Kidney epithelial cell (primary cell): Measurements from ENCODE around the gene DCDC2C. TPM values are rescaled to one million over a fixed set of nuclear protein-coding genes. Genes with fewer than 3 reads are reported as not detected.

Experiments
- DNase-seq: peaks from one replicate; pipeline ENCODE4 v3.0.0-alpha.2; 2010; ENCODE audit warnings: low read depth
- H3K27me3 ChIP-seq: 2 replicates; pipeline ENCODE4 v1.6.0; 2011; ENCODE audit warnings: low read length; ENCODE audit not compliant: control insufficient read depth, insufficient read depth
- H3K36me3 ChIP-seq: 2 replicates; pipeline ENCODE4 v1.5.1; 2011; ENCODE audit warnings: low read length; ENCODE audit not compliant: control insufficient read depth, insufficient read depth
- H3K4me3 ChIP-seq: 2 replicates; pipeline ENCODE4 v1.5.1; 2011; ENCODE audit warnings: low read depth, mild to moderate bottlenecking, control low read depth, low read length
- CTCF ChIP-seq: IDR thresholded peaks from 2 replicates; pipeline ENCODE4 v1.5.1; 2011; ENCODE audit warnings: mild to moderate bottlenecking, moderate library complexity, low read length, control low read depth, inconsistent platforms; ENCODE audit not compliant: insufficient read depth, poor library complexity, severe bottlenecking
- total RNA-seq: library from RNA; depleted of rRNA; stranded (reverse); fragments of >200 nt; gene quantifications from 2 replicates; pipeline ENCODE4 v1.2.3, GENCODE V29; 2015

DCDC2C gene
- total RNA-seq, 1 donor from 2014 or later = not detected

GRCh38 chr2:3868012-3868805 lies 164.8 kb downstream of the DCDC2C start:
- H3K4me3 ChIP-seq = no peak overlapping the region
- no peaks in the 10 kb centered on the region for H3K36me3 ChIP-seq
- no peaks in the 10 kb centered on the region for H3K27me3 ChIP-seq
- TF ChIP-seq CTCF = no peak
- DNase-seq = no peak

GRCh38 chr2:3870222-3870621 lies 166.8 kb downstream of the DCDC2C start:
- no peaks in the 10 kb centered on the region for H3K36me3 ChIP-seq
- DNase-seq = no peak
- H3K27me3 ChIP-seq = no peaks in the 10 kb centered on the region
- no peak for TF ChIP-seq CTCF
- no peak overlapping the region for H3K4me3 ChIP-seq

GRCh38 chr2:3871002-3871401 lies 167.6 kb downstream of the DCDC2C start:
- Histone ChIP-seq H3K36me3 (no peaks in the 10 kb centered on the region), H3K27me3 (no peaks in the 10 kb centered on the region), H3K4me3 (no peak overlapping the region)
- no peak for TF ChIP-seq CTCF
- DNase-seq = no peak

- TF ChIP-seq CTCF = no peak
- Histone ChIP-seq H3K27me3 (no peaks in the 10 kb centered on the region), H3K4me3 (no peak overlapping the region), H3K36me3 (no peaks in the 10 kb centered on the region)
- no peak for DNase-seq
Observed at GRCh38 chr2:3872451-3872850, 169.1 kb downstream of the DCDC2C start.

- Histone ChIP-seq H3K27me3 (no peaks in the 10 kb centered on the region), H3K36me3 (no peaks in the 10 kb centered on the region), H3K4me3 (no peak overlapping the region)
- DNase-seq = no peak
- no peak for TF ChIP-seq CTCF
Observed at GRCh38 chr2:3873899-3874298, 170.5 kb downstream of the DCDC2C start.

- no peak for DNase-seq
- TF ChIP-seq CTCF = no peak
- H3K27me3 ChIP-seq = no peaks in the 10 kb centered on the region
- no peaks in the 10 kb centered on the region for H3K36me3 ChIP-seq
- H3K4me3 ChIP-seq = no peak overlapping the region
Observed at GRCh38 chr2:3876221-3876620, 172.8 kb downstream of the DCDC2C start.
